ENCODE results near the gene ZNF217. TPM values are rescaled to one million over a fixed set of nuclear protein-coding genes. Genes with fewer than 3 reads are reported as not detected.
A peak's percentile ranks its signal among the peaks of the same experiment; 100 is the strongest.

The ZNF217 gene
- total and polyA plus RNA-seq, 9 of the 15 experiments (the other 6 are each of a cell fraction or from before 2014, with no cell fraction given): 3.0 to 41.8 (median 16.8) TPM

GRCh38 chr20:53613748-53614147, 20.1 kb upstream of the ZNF217 start:
- FAIRE-seq (no peak), ATAC-seq (no peak), DNase-seq (ENCODE audit: extremely low read depth in 1 of 4, low spot score in 3 of 4) (no peak)
- no peak overlapping the region for H3K4me3 ChIP-seq
- no peaks in the 10 kb centered on the region for H4K20me1 ChIP-seq (replicated peaks; ENCODE audit: control insufficient read depth, insufficient read depth, low read length)
- BruUV-seq (replicated peaks): no TSS peak
- peak overlapping the region in 1 of 2 experiments; percentile 60; a peak in 2 of 4 replicates for H3K9ac ChIP-seq (ENCODE audit: insufficient read depth in 1 of 2, low read depth in 2 of 2, low read length in 2 of 2)
- H2AFZ ChIP-seq (ENCODE audit: low read depth, low read length): peak overlapping the region; percentile 94
- ChIA-PET POLR2A (interaction anchor here (0.6 to 5.3 kb wide), 5 partner anchors 10 to 86 kb away, joined by 3 to 60 read pairs (median 4); no protein-coding TSS in a partner anchor), CTCF (ENCODE audit: low intra/inter-chr PET ratio) (interaction anchor here (0.6 kb wide), 2 partner anchors 23 to 444 kb away, joined by 3 read pairs; no protein-coding TSS in a partner anchor)
- in situ Hi-C loops (cut with MboI): no loop called here
- H3K4me2 ChIP-seq (ENCODE audit: insufficient read depth, low read length): no peak overlapping the region
- H3K9me3 ChIP-seq (replicated peaks; ENCODE audit: control insufficient read depth, insufficient read depth, low read depth, low read length): no peaks in the 10 kb centered on the region
- intact Hi-C loops (cut with micrococcal nuclease): loop anchor here (2.0 to 5.0 kb wide), 2 partner anchors 65 to 124 kb away; no protein-coding TSS in a partner anchor
- no peaks in the 10 kb centered on the region for H3K36me3 ChIP-seq (ENCODE audit: control insufficient read depth, insufficient read depth, low read length)
- no peaks in the 10 kb centered on the region for H3K9me1 ChIP-seq (ENCODE audit: control insufficient read depth, insufficient read depth, low read length)
- peak overlapping the region; percentile 83; the same call in 2 of the 3 replicates for H3K27ac ChIP-seq (ENCODE audit: extremely low read depth, low read depth, low read length)
- no peaks in the 10 kb centered on the region for H3K27me3 ChIP-seq (ENCODE audit: control insufficient read depth in 2 of 2, insufficient read depth in 2 of 2, low read length in 2 of 2)
- H3K79me2 ChIP-seq (ENCODE audit: control insufficient read depth, insufficient read depth, low read length): peaks cover 9% of the 10 kb centered on the region
- H3K4me1 ChIP-seq (replicated peaks in 1 of 2; ENCODE audit: control insufficient read depth in 2 of 2, insufficient read depth in 2 of 2, low read length in 2 of 2): peaks cover 12 to 44% of the 10 kb centered on the region in 2 experiments
- no peak for TF ChIP-seq ZC3H8 (IDR thresholded peaks at IDR 0.05)
- no peak for TF ChIP-seq CXXC5 (CRISPR knock-in tag; IDR thresholded peaks at IDR 0.05)
- TF ChIP-seq LEF1 (IDR thresholded peaks at IDR 0.05): no peak
- TF ChIP-seq CCAR2 (IDR thresholded peaks at IDR 0.05; ENCODE audit: low read depth, low read length): no peak
- no peak for TF ChIP-seq ZBTB40 (IDR thresholded peaks at IDR 0.05)
- TF ChIP-seq ZBTB40 (CRISPR knock-in tag; IDR thresholded peaks at IDR 0.05): no peak
- TF ChIP-seq CLOCK (CRISPR knock-in tag; IDR thresholded peaks at IDR 0.05; ENCODE audit: borderline replicate concordance): no peak
- TF ChIP-seq HCFC1 (IDR thresholded peaks at IDR 0.05; ENCODE audit: low read depth, low read length): no peak
- TF ChIP-seq POLR2H (tag; IDR thresholded peaks at IDR 0.05; ENCODE audit: low read depth): 0 out of 2 replicates have a peak, but pooled peaks have one; percentile 18
